Osteoblast (primary cell): ENCODE data around the gene ENO4. TPM values are rescaled to one million over a fixed set of nuclear protein-coding genes. Genes with fewer than 3 reads are reported as not detected.

Source experiments
- DNase-seq: peaks from one replicate; pipeline ENCODE4 v3.0.0; 2011; ENCODE audit warnings: low spot score, mixed read lengths; ENCODE audit not compliant: insufficient read length; ENCODE audit errors: missing footprints
- H2AFZ ChIP-seq: 2 replicates; pipeline ENCODE4 v1.6.0; 2011; ENCODE audit warnings: mild to moderate bottlenecking, low read length
- H3K27ac ChIP-seq: 2 replicates; pipeline ENCODE4 v1.5.1; 2011; ENCODE audit warnings: mild to moderate bottlenecking, low read depth, low read length, moderate library complexity
- H3K27me3 ChIP-seq: 2 replicates; pipeline ENCODE4 v1.6.0; 2012; ENCODE audit warnings: mild to moderate bottlenecking, control low read depth, inconsistent platforms, low read length, moderate library complexity; ENCODE audit not compliant: insufficient read depth
- H3K36me3 ChIP-seq: 2 replicates; pipeline ENCODE4 v1.5.1; 2011; ENCODE audit warnings: mild to moderate bottlenecking, low read length, control low read depth, moderate library complexity; ENCODE audit not compliant: insufficient read depth
- H3K4me1 ChIP-seq: 2 replicates; pipeline ENCODE4 v1.5.1; 2011; ENCODE audit warnings: mild to moderate bottlenecking, low read length, control low read depth, moderate library complexity; ENCODE audit not compliant: insufficient read depth
- H3K4me2 ChIP-seq: 2 replicates; pipeline ENCODE4 v1.6.0; 2011; ENCODE audit warnings: mild to moderate bottlenecking, low read length; ENCODE audit not compliant: insufficient read depth
- H3K4me3 ChIP-seq: fragments of 200-600 bp; sonication (generic); 3 replicates; pipeline ENCODE4 v1.5.1; 2012; ENCODE audit warnings: mild to moderate bottlenecking, low read length, inconsistent platforms; ENCODE audit not compliant: insufficient read depth
- H3K79me2 ChIP-seq: 2 replicates; pipeline ENCODE4 v1.6.0; 2012; ENCODE audit warnings: mild to moderate bottlenecking, low read length, control low read depth, inconsistent platforms; ENCODE audit not compliant: insufficient read depth
- H3K9me3 ChIP-seq: 2 replicates; pipeline ENCODE4 v1.5.1; 2011; ENCODE audit warnings: low read depth, low read length, control low read depth
- H4K20me1 ChIP-seq: 2 replicates; pipeline ENCODE4 v1.6.0; 2012; ENCODE audit warnings: mild to moderate bottlenecking, low read length, control low read depth; ENCODE audit not compliant: insufficient read depth
- total RNA-seq: library from RNA; depleted of rRNA; stranded (reverse); fragments of >200 nt; gene quantifications from 2 replicates; pipeline ENCODE4 v1.2.3, GENCODE V29; 2012
- TF ChIP-seq, protein P1 (sequence below): IDR thresholded peaks from 2 replicates; pipeline ENCODE4 v1.5.1; 2011; ENCODE audit warnings: mild to moderate bottlenecking, low read depth, low read length, moderate library complexity; ENCODE audit errors: extremely low read depth

Gene ENO4
- total RNA-seq, 1 donor: 0.36 TPM

DNA sequence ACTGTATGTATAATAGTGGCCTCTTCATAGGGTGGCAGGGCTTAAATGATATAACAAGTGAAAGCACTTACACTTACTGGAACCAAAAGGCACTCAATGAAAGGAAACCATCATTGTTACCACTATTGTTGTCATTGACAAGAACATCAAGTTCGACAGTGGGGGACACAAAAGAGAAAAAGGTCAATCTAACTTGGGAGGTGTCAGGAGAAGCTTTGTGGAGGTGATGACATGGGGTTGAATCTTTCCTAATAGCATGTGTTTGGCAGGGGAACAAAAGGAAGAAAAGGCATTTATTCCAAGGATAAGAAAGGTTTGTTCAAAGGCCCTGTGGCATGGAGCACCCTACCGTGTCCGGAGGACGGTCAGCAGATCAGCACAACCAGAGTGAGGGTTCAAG is 18.2 kb upstream of the ENO4 start:
- no peaks in the 10 kb centered on the region for H3K9me3 ChIP-seq
- peaks cover 3% of the 10 kb centered on the region for H3K4me1 ChIP-seq
- H3K27me3 ChIP-seq: no peaks in the 10 kb centered on the region
- no peak overlapping the region for H3K4me2 ChIP-seq
- TF ChIP-seq, protein P1, sequence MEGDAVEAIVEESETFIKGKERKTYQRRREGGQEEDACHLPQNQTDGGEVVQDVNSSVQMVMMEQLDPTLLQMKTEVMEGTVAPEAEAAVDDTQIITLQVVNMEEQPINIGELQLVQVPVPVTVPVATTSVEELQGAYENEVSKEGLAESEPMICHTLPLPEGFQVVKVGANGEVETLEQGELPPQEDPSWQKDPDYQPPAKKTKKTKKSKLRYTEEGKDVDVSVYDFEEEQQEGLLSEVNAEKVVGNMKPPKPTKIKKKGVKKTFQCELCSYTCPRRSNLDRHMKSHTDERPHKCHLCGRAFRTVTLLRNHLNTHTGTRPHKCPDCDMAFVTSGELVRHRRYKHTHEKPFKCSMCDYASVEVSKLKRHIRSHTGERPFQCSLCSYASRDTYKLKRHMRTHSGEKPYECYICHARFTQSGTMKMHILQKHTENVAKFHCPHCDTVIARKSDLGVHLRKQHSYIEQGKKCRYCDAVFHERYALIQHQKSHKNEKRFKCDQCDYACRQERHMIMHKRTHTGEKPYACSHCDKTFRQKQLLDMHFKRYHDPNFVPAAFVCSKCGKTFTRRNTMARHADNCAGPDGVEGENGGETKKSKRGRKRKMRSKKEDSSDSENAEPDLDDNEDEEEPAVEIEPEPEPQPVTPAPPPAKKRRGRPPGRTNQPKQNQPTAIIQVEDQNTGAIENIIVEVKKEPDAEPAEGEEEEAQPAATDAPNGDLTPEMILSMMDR: no peak
- no peaks in the 10 kb centered on the region for H4K20me1 ChIP-seq
- no peak for DNase-seq
- H2AFZ ChIP-seq: no peak overlapping the region
- H3K27ac ChIP-seq: no peak overlapping the region
- H3K36me3 ChIP-seq: no peaks in the 10 kb centered on the region
- H3K79me2 ChIP-seq: no peaks in the 10 kb centered on the region
- no peak overlapping the region for H3K4me3 ChIP-seq

DNA sequence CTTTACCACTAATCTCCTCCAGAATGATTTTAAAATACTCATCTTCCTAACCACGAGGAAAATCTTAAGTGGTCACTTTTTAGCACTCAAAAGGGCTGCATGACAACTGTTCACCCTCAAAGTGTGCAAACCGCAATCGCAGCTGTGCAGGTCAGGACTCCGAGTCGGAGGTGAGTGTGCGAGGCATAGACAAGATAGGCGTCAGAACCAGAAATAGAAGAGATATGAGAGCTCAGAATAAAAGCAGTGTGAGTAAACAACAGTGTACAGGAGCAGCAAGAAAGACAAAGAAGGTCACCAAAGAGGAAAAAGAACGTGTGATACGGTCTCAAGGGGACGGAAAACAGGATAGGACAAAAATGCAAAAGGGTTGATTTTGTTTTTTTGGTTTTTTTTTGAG is 17.5 kb upstream of the ENO4 start:
- Histone ChIP-seq H3K4me3 (no peak overlapping the region), H3K27ac (no peak overlapping the region), H2AFZ (no peak overlapping the region), H3K27me3 (no peaks in the 10 kb centered on the region), H4K20me1 (no peaks in the 10 kb centered on the region), H3K79me2 (no peaks in the 10 kb centered on the region), H3K9me3 (no peaks in the 10 kb centered on the region), H3K4me2 (no peak overlapping the region), H3K4me1 (no peaks in the 10 kb centered on the region), H3K36me3 (no peaks in the 10 kb centered on the region)
- TF ChIP-seq, protein P1: no peak
- no peak for DNase-seq

DNA sequence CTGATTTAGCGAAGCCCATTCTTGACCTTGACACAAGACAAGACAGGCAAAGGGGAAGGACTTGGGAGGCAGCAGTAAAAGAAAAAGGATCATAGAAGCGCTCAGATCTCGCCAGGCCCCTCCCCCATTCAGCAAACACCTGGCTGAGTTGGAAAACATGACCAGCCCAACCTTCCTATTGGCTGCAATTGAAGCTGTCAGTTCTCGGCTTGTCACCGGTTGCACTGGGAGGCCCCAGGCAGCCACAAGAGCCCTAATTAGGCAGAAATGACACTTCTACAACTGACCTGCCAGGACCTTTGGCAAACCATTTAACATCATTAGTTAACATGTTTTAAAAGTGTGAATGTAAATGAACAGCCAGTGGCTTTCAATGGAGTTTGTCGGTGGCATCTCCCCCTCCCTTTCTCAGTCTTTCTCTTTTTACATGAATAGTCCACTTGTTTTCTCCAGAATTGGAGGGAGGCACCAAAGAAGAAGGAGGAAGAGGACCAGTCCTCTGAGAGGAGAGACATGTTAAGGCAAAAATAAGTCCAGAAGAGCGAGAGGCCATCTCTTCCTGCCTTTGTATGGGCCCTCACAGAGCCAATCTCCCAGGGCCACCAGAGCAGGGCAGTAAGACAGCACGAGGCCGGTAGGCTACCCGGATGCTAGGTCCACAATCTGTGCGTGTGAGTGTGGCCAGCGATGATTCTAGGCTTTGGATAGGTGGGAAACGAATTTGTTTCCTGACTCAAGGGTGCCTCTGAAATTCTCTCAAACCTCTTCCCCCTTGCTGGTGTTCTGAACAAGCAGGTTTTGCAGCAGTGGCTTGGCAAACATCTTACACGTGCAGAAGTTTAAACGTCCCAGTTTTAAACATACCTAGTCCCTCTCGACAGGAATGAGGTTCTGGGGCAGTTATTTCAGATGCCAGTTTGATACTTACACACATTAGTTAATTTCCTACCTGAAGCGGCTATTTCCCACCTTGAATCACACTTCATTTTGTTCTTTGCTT is 15.0 kb upstream of the ENO4 start:
- Histone ChIP-seq H3K9me3 (no peaks in the 10 kb centered on the region), H3K4me1 (no peaks in the 10 kb centered on the region)

DNA sequence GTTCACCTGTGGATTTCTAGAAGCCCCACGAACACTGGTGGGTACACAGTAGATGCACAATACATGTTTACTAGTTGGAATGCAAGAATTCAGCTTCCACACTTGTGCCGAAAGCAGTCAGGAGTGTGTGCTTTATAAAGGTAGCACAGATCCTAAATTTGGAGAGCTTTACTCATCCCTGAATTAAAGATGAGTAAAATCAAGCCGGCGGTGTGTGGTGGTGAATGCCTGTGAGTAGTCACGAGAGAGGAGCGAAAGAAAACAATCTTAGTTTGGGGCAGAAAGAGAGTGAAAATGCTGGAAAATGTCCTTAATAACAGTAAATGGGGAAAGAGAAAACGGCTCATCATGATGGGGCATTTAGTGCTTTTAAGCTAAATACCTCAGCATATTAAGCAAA is 13.6 kb upstream of the ENO4 start:
- Histone ChIP-seq H3K4me1 (no peaks in the 10 kb centered on the region), H3K27ac (no peak overlapping the region), H4K20me1 (no peaks in the 10 kb centered on the region), H2AFZ (no peak overlapping the region), H3K36me3 (no peaks in the 10 kb centered on the region), H3K79me2 (no peaks in the 10 kb centered on the region), H3K9me3 (no peaks in the 10 kb centered on the region), H3K27me3 (peaks cover 5% of the 10 kb centered on the region), H3K4me3 (no peak overlapping the region), H3K4me2 (no peak overlapping the region)
- TF ChIP-seq, protein P1: no peak
- DNase-seq: no peak

More for the DNA sequence above, 15.0 kb upstream of the ENO4 start:
- no peaks in the 10 kb centered on the region for H3K36me3 ChIP-seq
- no peaks in the 10 kb centered on the region for H3K79me2 ChIP-seq
- H4K20me1 ChIP-seq: no peaks in the 10 kb centered on the region
- peaks cover 3% of the 10 kb centered on the region for H3K27me3 ChIP-seq
- no peak overlapping the region for H3K4me2 ChIP-seq
- DNase-seq: no peak
- H2AFZ ChIP-seq: no peak overlapping the region
- H3K4me3 ChIP-seq: no peak overlapping the region
- no peak overlapping the region for H3K27ac ChIP-seq
- TF ChIP-seq, protein P1: no peak
